Psoas muscle (tissue), 8 donors: ENCODE measurements around the gene CDKN2AIPNL. TPM values are rescaled to one million over a fixed set of nuclear protein-coding genes. Genes with fewer than 3 reads are reported as not detected.
A peak's percentile ranks its signal among the peaks of the same experiment; 100 is the strongest.

Experiments used
- ATAC-seq, 4 donors: fragments of 200-7000 bp; cut with Tn5 transposase; one replicate each; pipeline ENCODE4 v1.9.1; 2020; ENCODE audit warnings: moderate library complexity in 3 of 4, mild to moderate bottlenecking in 2 of 4
- DNase-seq, 2 donors: peaks; one replicate each; pipeline ENCODE4 v3.0.0-alpha.2; 2020
- H3K27ac ChIP-seq: fragments of 200-600 bp; one replicate; pipeline ENCODE4 v1.8.0; 2022
- H3K27me3 ChIP-seq, 3 donors: fragments of 200-600 bp in 1 of 3; one replicate each; pipeline versions ENCODE4 v1.6.1 to v1.8.0; 2013 to 2022; ENCODE audit warnings: low read length in 2 of 3, mild to moderate bottlenecking in 2 of 3, moderate library complexity in 1 of 3; ENCODE audit not compliant: insufficient read depth in 3 of 3
- H3K36me3 ChIP-seq, 2 donors: fragments of 200-600 bp in 1 of 2; one replicate each; pipeline versions ENCODE4 v1.6.1 to v1.8.0; 2013 to 2022; ENCODE audit warnings: low read depth in 1 of 2, mild to moderate bottlenecking in 1 of 2, moderate library complexity in 1 of 2; ENCODE audit not compliant: insufficient read depth in 1 of 2
- H3K4me1 ChIP-seq: fragments of 200-600 bp; one replicate; pipeline ENCODE4 v1.8.0; 2022
- H3K4me3 ChIP-seq: fragments of 200-600 bp; one replicate; pipeline ENCODE4 v1.8.0; 2022; ENCODE audit warnings: mild to moderate bottlenecking
- H3K9me3 ChIP-seq: fragments of 200-600 bp; one replicate; pipeline ENCODE4 v1.8.0; 2022
- WGBS, 3 donors: extraction: QIAGEN DNeasy Blood & Tissue Kit; methylation state at CpG; one replicate each; pipeline versions ENCODE4 v1.1.6 to v1.1.7; 2013; 5-methylcytosine and 5-hydroxymethylcytosine counted together
- intact Hi-C, 2 donors: fragments of 100-400 bp; cut with DNase I; formaldehyde crosslinking; loops; one replicate each; pipeline versions ENCODE4 v1.11.0 to v1.14.2; 2022
- polyA plus RNA-seq, 3 donors: library from polyadenylated mRNA; stranded (reverse); fragments of 200-250 nt; gene quantifications; one replicate each; pipeline ENCODE4 v1.2.3, GENCODE V29; 2013
- total RNA-seq, 4 donors: library from RNA; stranded (reverse); fragmentation: NEBNext Ultra II Directional in 2 of 4; extraction: Animal tissue kit (Norgen Biotek cat#: 25700) in 2 of 4; gene quantifications; one replicate each; pipeline versions ENCODE4 v1.2.1 to v1.2.4, GENCODE V29; 2021 to 2023
- TF ChIP-seq, protein P1 (sequence below): fragments of 200-600 bp; IDR thresholded peaks from one replicate; pipeline ENCODE4 v1.8.0; 2022; ENCODE audit warnings: antibody characterized with exemption
- donor health status: healthy with polysubstance abuse.
- donor health status: DM: no; HTN: no; CAD: no; lungs with moderate emphysema.
- donor health status: Bipolar disorder and iron deficiency.
- donor health status: healthy.
- donor health status: DM: yes; HTN: yes; CAD: no.
- donor health status: DM: no; HTN: no; CAD: no.
- donor health status: DM: no; HTN: no; CAD: no.
- donor health status: DM: yes; HTN: yes; CAD: no.

Gene CDKN2AIPNL
- total and polyA plus RNA-seq, 7 donors, result 31.4 to 60.9 (median 42.0) TPM

DNA sequence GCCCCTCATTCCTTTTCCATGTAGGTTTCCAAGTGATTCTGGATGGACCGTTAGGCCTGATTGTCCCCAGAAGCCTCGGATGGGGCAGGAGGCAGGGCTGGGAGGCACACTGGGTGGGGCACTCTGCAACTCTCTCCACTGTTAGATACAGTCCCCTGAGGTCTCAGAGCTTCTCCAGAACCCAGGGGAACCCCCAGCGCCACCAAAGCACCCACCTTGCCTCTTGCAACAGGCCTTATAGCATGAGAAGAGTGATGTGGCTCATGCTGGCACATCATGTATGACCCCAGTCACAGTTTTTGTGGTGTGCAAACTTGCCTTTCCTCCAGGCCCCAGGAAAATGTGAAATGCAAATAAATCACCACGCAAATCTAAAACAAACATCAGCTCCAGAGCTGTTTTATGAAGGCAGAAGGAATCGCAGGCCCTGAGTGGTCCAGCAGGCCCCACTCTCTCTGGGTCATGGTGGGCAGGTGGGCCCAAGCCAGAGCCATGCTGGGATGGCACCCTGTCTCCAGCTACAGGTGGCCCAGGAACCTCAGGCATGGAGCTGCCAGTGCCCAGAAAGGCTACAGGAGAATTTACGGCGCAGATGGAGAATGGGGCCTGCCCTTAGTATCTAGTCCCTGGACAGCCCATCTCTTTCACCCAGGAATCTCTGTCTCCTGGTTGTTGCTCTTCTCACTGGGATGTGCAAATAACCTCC is 36.3 kb upstream of the CDKN2AIPNL start:
- no peak for ATAC-seq
- DNase-seq, result no peak
- no peak overlapping the region for H3K27ac ChIP-seq
- TF ChIP-seq, protein P1, sequence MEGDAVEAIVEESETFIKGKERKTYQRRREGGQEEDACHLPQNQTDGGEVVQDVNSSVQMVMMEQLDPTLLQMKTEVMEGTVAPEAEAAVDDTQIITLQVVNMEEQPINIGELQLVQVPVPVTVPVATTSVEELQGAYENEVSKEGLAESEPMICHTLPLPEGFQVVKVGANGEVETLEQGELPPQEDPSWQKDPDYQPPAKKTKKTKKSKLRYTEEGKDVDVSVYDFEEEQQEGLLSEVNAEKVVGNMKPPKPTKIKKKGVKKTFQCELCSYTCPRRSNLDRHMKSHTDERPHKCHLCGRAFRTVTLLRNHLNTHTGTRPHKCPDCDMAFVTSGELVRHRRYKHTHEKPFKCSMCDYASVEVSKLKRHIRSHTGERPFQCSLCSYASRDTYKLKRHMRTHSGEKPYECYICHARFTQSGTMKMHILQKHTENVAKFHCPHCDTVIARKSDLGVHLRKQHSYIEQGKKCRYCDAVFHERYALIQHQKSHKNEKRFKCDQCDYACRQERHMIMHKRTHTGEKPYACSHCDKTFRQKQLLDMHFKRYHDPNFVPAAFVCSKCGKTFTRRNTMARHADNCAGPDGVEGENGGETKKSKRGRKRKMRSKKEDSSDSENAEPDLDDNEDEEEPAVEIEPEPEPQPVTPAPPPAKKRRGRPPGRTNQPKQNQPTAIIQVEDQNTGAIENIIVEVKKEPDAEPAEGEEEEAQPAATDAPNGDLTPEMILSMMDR, result no peak
- peaks cover 37% of the 10 kb centered on the region for H3K4me1 ChIP-seq
- WGBS, 3 donors, result 86 to 91% (median 86%) methylated on average over 7 of the region's 7 CpGs
- no peaks in the 10 kb centered on the region for H3K9me3 ChIP-seq
- no peak overlapping the region for H3K4me3 ChIP-seq
- no peaks in the 10 kb centered on the region for H3K36me3 ChIP-seq
- H3K27me3 ChIP-seq, result no peaks in the 10 kb centered on the region
- intact Hi-C loops, result loop anchor here in 1 of 2 donors (2.0 kb wide), 1 partner anchor 17 kb away; no protein-coding TSS in a partner anchor

DNA sequence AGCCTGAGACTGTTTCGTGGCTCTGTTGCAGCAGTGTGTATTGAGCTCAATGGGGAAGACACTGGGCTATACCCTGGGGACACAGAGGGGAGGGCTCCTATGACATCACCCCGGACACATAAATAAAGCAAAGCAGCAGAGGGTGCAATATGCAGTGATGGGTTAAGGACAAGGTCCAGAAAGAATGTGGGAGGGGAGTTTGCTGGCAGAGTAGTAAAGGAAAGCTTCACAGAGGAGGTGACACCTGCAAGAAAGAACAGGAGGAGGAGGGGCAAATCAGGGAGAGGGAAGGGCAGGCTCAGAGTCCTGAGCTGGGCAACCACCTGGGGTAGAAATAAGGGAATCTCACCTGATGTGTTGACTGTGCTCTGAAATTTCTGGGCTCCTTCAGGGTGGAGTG is 35.3 kb upstream of the CDKN2AIPNL start:
- ATAC-seq, result peak in 2 of 4 donors; percentile 2 to 9

DNA sequence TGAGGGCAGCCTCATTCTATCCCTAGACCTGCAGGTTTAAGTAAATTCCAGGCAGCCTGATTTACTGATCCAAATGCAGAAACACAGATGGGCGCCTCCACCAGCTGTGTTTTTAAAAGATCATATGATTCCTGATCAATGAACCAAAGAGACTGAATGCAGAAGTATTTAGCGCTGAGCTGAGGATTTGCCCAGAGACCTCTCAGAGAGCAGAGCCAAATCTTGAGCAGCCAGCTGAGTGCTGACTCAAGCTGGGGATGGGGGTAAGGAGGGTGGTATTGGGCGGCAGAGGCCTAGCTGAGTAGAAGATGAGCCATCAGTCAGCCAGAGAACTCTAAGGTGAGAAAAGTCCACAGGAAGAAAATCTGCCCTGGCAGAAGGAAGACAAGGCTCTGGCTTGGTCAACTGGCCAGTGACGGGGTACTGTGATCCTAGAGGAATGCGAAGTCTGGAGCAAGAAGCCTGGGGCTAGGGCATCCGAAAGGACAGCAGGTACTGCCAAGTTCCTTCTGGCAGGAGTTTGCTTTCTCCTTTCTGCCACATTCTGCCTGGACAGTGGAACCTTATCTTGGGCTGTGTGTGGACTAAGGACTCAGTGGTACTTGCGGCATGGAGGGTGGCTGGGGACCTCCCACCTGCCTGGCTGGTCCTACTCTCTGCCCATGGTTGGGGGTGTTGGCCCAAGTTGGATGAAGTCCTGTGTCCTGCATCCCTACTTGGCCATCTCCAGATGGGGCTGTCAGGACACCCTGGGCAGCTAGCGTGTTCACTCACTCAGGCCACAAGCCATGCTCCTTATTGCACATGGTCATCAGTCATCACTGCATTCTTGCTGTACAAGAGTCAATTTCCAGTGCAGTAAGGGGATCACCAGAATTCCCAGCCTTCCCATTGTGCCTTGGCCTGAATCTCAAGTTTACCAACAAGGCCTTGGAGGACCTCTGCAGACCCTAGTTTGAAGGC is 34.5 kb upstream of the CDKN2AIPNL start:
- Histone ChIP-seq H3K27me3 (no peaks in the 10 kb centered on the region), H3K36me3 (no peaks in the 10 kb centered on the region), H3K27ac (peak overlapping the region; percentile 50), H3K4me1 (peaks cover 32% of the 10 kb centered on the region), H3K9me3 (no peaks in the 10 kb centered on the region), H3K4me3 (no peak overlapping the region)
- peak; percentile 57 to 92 (median 88) for ATAC-seq
- DNase-seq, result peak; percentile 38 to 79
- TF ChIP-seq, protein P1, result no peak
- intact Hi-C loops, result loop anchor here in 1 of 2 donors (2.0 kb wide), 1 partner anchor 19 kb away; no protein-coding TSS in a partner anchor
- 53 to 71% (median 57%) methylated on average over 8 of the region's 8 CpGs for WGBS, 3 donors

More for the DNA sequence above, 35.3 kb upstream of the CDKN2AIPNL start:
- Histone ChIP-seq H3K27ac (no peak overlapping the region), H3K27me3 (no peaks in the 10 kb centered on the region), H3K9me3 (no peaks in the 10 kb centered on the region), H3K36me3 (no peaks in the 10 kb centered on the region), H3K4me3 (no peak overlapping the region), H3K4me1 (peaks cover 37% of the 10 kb centered on the region)
- TF ChIP-seq, protein P1, result no peak
- WGBS, 3 donors, result 46 to 67% (median 62%) methylated on average over 2 of the region's 2 CpGs
- no peak for DNase-seq
- intact Hi-C loops, result loop anchor here in 1 of 2 donors (2.0 kb wide), 1 partner anchor 18 kb away; no protein-coding TSS in a partner anchor

DNA sequence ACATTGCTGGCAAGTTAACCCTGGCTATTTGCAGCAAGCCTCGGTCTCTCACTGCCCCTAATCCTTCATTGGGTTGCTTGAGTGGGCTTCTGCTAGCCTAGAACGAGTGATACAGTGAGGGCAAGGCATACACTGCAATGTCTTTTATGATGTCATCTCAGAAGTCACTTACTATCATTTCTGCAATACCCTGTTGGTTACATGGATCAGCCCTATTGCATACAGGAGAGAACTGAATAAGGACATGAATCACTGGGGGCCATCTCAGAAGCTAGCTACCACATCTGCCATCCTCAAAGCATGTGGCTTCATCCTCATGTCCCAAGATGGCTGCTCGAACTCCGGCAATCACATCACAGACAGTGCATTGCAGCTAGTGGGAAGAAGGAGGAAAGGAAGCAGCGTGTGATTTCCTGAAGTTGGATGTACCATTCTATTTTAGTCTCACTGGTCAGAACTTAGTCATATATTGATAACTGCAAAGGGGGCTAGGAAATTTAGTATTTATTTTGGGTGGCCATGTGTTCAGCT is 33.3 kb upstream of the CDKN2AIPNL start:
- intact Hi-C loops, result no loop called here
- Histone ChIP-seq H3K4me3 (no peak overlapping the region), H3K27me3 (no peaks in the 10 kb centered on the region), H3K36me3 (no peaks in the 10 kb centered on the region), H3K9me3 (no peaks in the 10 kb centered on the region), H3K4me1 (peaks cover 37% of the 10 kb centered on the region), H3K27ac (no peak overlapping the region)
- ATAC-seq (peak in 1 of 4 donors; percentile 22), DNase-seq (no peak)
- 88 to 92% (median 90%) methylated on average over 5 of the region's 5 CpGs for WGBS, 3 donors
- TF ChIP-seq, protein P1, result no peak
